ENCODE results near the gene NPIPA7. TPM values are rescaled to one million over a fixed set of nuclear protein-coding genes. Genes with fewer than 3 reads are reported as not detected.

The NPIPA7 gene
- total RNA-seq, 1 donor from 2014 or later: 11.4 TPM

Small RNAs within 50 kb of the gene (microRNA-seq; reads per million reads assigned to microRNA genes)
- gene MIR6511A3 (ENCODE audit: borderline number of aligned reads, unreplicated experiment): not detected
- gene MIR6770-2 (ENCODE audit: borderline number of aligned reads, unreplicated experiment): not detected

Other genes with a start within 250 kb of the NPIPA7 start
- gene ABCC6, start 155.6 kb upstream of the NPIPA7 start, total RNA-seq: 9.8 and 12.4 TPM in 2 replicates
- 45.1 and 48.8 TPM in 2 replicates for gene NOMO3, start 146.6 kb upstream of the NPIPA7 start, total RNA-seq